Osteoblast (primary cell): Measurements from ENCODE around the gene HES2. TPM values are rescaled to one million over a fixed set of nuclear protein-coding genes. Genes with fewer than 3 reads are reported as not detected.
"Not testable (repeated sequence)": the region's sequence is repeated elsewhere in the genome, so short reads cannot be mapped to it uniquely, and the experiment has no call there.

Source experiments
- DNase-seq: peaks from one replicate; pipeline ENCODE4 v3.0.0; 2011; ENCODE audit warnings: low spot score, mixed read lengths; ENCODE audit not compliant: insufficient read length; ENCODE audit errors: missing footprints
- H2AFZ ChIP-seq: 2 replicates; pipeline ENCODE4 v1.6.0; 2011; ENCODE audit warnings: mild to moderate bottlenecking, low read length
- H3K27ac ChIP-seq: 2 replicates; pipeline ENCODE4 v1.5.1; 2011; ENCODE audit warnings: mild to moderate bottlenecking, low read depth, low read length, moderate library complexity
- H3K27me3 ChIP-seq: 2 replicates; pipeline ENCODE4 v1.6.0; 2012; ENCODE audit warnings: mild to moderate bottlenecking, control low read depth, inconsistent platforms, low read length, moderate library complexity; ENCODE audit not compliant: insufficient read depth
- H3K36me3 ChIP-seq: 2 replicates; pipeline ENCODE4 v1.5.1; 2011; ENCODE audit warnings: mild to moderate bottlenecking, low read length, control low read depth, moderate library complexity; ENCODE audit not compliant: insufficient read depth
- H3K4me1 ChIP-seq: 2 replicates; pipeline ENCODE4 v1.5.1; 2011; ENCODE audit warnings: mild to moderate bottlenecking, low read length, control low read depth, moderate library complexity; ENCODE audit not compliant: insufficient read depth
- H3K4me2 ChIP-seq: 2 replicates; pipeline ENCODE4 v1.6.0; 2011; ENCODE audit warnings: mild to moderate bottlenecking, low read length; ENCODE audit not compliant: insufficient read depth
- H3K4me3 ChIP-seq: fragments of 200-600 bp; sonication (generic); 3 replicates; pipeline ENCODE4 v1.5.1; 2012; ENCODE audit warnings: mild to moderate bottlenecking, low read length, inconsistent platforms; ENCODE audit not compliant: insufficient read depth
- H3K79me2 ChIP-seq: 2 replicates; pipeline ENCODE4 v1.6.0; 2012; ENCODE audit warnings: mild to moderate bottlenecking, low read length, control low read depth, inconsistent platforms; ENCODE audit not compliant: insufficient read depth
- H3K9me3 ChIP-seq: 2 replicates; pipeline ENCODE4 v1.5.1; 2011; ENCODE audit warnings: low read depth, low read length, control low read depth
- H4K20me1 ChIP-seq: 2 replicates; pipeline ENCODE4 v1.6.0; 2012; ENCODE audit warnings: mild to moderate bottlenecking, low read length, control low read depth; ENCODE audit not compliant: insufficient read depth
- CTCF ChIP-seq: IDR thresholded peaks from 2 replicates; pipeline ENCODE4 v1.5.1; 2011; ENCODE audit warnings: mild to moderate bottlenecking, low read depth, low read length, moderate library complexity; ENCODE audit errors: extremely low read depth
- total RNA-seq: library from RNA; depleted of rRNA; stranded (reverse); fragments of >200 nt; gene quantifications from 2 replicates; pipeline ENCODE4 v1.2.3, GENCODE V29; 2012

Gene HES2
- total RNA-seq, 1 donor = not detected

- no peaks in the 10 kb centered on the region for H4K20me1 ChIP-seq
- H3K4me2 ChIP-seq = no peak overlapping the region
- H3K27me3 ChIP-seq = peaks cover 11% of the 10 kb centered on the region
These were observed 37.2 kb upstream of the HES2 start for GRCh38 chr1:6456800-6457466.

GRCh38 chr1:6455752-6456520 is 36.2 kb upstream of the HES2 start:
- not testable (repeated sequence) for H3K36me3 ChIP-seq, H3K9me3 ChIP-seq, H3K27ac ChIP-seq, H3K4me1 ChIP-seq, H3K4me2 ChIP-seq, H2AFZ ChIP-seq, DNase-seq, H3K79me2 ChIP-seq, H3K4me3 ChIP-seq, H4K20me1 ChIP-seq
- peaks cover 13% of the 10 kb centered on the region for H3K27me3 ChIP-seq

More at GRCh38 chr1:6456800-6457466, 37.2 kb upstream of the HES2 start:
- Histone ChIP-seq H3K9me3 (no peaks in the 10 kb centered on the region), H3K79me2 (no peaks in the 10 kb centered on the region), H3K4me3 (no peak overlapping the region), H2AFZ (no peak overlapping the region), H3K36me3 (no peaks in the 10 kb centered on the region), H3K27ac (no peak overlapping the region), H3K4me1 (no peaks in the 10 kb centered on the region)
- TF ChIP-seq CTCF = no peak
- DNase-seq = no peak

- no peak overlapping the region for H3K4me3 ChIP-seq
- no peaks in the 10 kb centered on the region for H3K9me3 ChIP-seq
- peak; percentile 87 for DNase-seq
- no peaks in the 10 kb centered on the region for H3K79me2 ChIP-seq
- no peaks in the 10 kb centered on the region for H4K20me1 ChIP-seq
- H3K4me2 ChIP-seq = no peak overlapping the region
- peaks cover 20% of the 10 kb centered on the region for H3K27me3 ChIP-seq
- H2AFZ ChIP-seq = no peak overlapping the region
- no peaks in the 10 kb centered on the region for H3K36me3 ChIP-seq
- TF ChIP-seq CTCF = no peak
- no peak overlapping the region for H3K27ac ChIP-seq
- H3K4me1 ChIP-seq = no peaks in the 10 kb centered on the region
These were observed 35.4 kb upstream of the HES2 start for GRCh38 chr1:6454856-6455751.

GRCh38 chr1:6453895-6454855 is 34.5 kb upstream of the HES2 start:
- not testable (repeated sequence) for H3K79me2 ChIP-seq, H2AFZ ChIP-seq, DNase-seq, H3K4me3 ChIP-seq, H4K20me1 ChIP-seq, H3K4me2 ChIP-seq, H3K9me3 ChIP-seq, H3K4me1 ChIP-seq, H3K36me3 ChIP-seq, H3K27ac ChIP-seq
- peaks cover 30% of the 10 kb centered on the region for H3K27me3 ChIP-seq
